LHCN-M2 (cell line): ENCODE results near the gene THSD8. TPM values are rescaled to one million over a fixed set of nuclear protein-coding genes. Genes with fewer than 3 reads are reported as not detected.
"Not testable (repeated sequence)": the region's sequence is repeated elsewhere in the genome, so short reads cannot be mapped to it uniquely, and the experiment has no call there.

Experiments used
- DNase-seq: peaks from one replicate; pipeline ENCODE4 v3.0.0-alpha.2; 2012; ENCODE audit warnings: low read depth
- total RNA-seq: library from RNA; depleted of rRNA; stranded (reverse); fragments of >200 nt; gene quantifications from 2 replicates; pipeline ENCODE4 v1.2.3, GENCODE V29; 2014

THSD8 gene
- total RNA-seq, 1 experiment from 2014 or later: not detected

- DNase-seq: peak; percentile 58
Measured at GRCh38 chr19:12792051-12792852, 9.6 kb upstream of the THSD8 start.

GRCh38 chr19:12792853-12793289 lies 9.0 kb upstream of the THSD8 start:
- no peak for DNase-seq

- peak; percentile 90 for DNase-seq
Measured at GRCh38 chr19:12793290-12794195, 8.3 kb upstream of the THSD8 start.

- no peak for DNase-seq
Measured at GRCh38 chr19:12794196-12794941, 7.5 kb upstream of the THSD8 start.

GRCh38 chr19:12794971-12795381 lies 6.9 kb upstream of the THSD8 start:
- DNase-seq: no peak

- peak; percentile 72 for DNase-seq
Measured at GRCh38 chr19:12796146-12797071, 5.5 kb upstream of the THSD8 start.

GRCh38 chr19:12797141-12797587 lies 4.7 kb upstream of the THSD8 start:
- no peak for DNase-seq

GRCh38 chr19:12797607-12798006 lies 4.3 kb upstream of the THSD8 start:
- DNase-seq: not testable (repeated sequence)

GRCh38 chr19:12799742-12800465 lies 2.0 kb upstream of the THSD8 start:
- no peak for DNase-seq

GRCh38 chr19:12800466-12800770 lies 1.5 kb upstream of the THSD8 start:
- no peak for DNase-seq

- no peak for DNase-seq
Measured at GRCh38 chr19:12800923-12801465, 875 bp upstream of the THSD8 start.

- DNase-seq: no peak
Measured at GRCh38 chr19:12802267-12803106, 618 bp downstream of the THSD8 start.

- DNase-seq: no peak
Measured at GRCh38 chr19:12804051-12804450, 2.2 kb downstream of the THSD8 start.

- peak; percentile 87 for DNase-seq
Measured at GRCh38 chr19:12806242-12807081, 4.6 kb downstream of the THSD8 start, which contains the start of gene RNASEH2A. RNASEH2A (plus strand) TSS chr19:12806584; CDS start chr19:12806674, 90 bp downstream.

GRCh38 chr19:12815088-12815487 lies 13.2 kb downstream of the THSD8 start:
- no peak for DNase-seq

GRCh38 chr19:12817188-12817587 lies 15.3 kb downstream of the THSD8 start:
- not testable (repeated sequence) for DNase-seq

GRCh38 chr19:12817810-12818209 lies 15.9 kb downstream of the THSD8 start:
- not testable (repeated sequence) for DNase-seq

- DNase-seq: peak; percentile 25
Measured at GRCh38 chr19:12821761-12822160, 19.9 kb downstream of the THSD8 start.
